Stimulated activated CD8-positive, alpha-beta memory T cell treated with anti-CD3 and anti-CD28 coated beads, Interleukin-15, amount 100 ng/mL, for 48 hours (primary cell): ENCODE results near the gene MARF1.
A peak's percentile ranks its signal among the peaks of the same experiment; 100 is the strongest.
"Not testable (repeated sequence)": the region's sequence is repeated elsewhere in the genome, so short reads cannot be mapped to it uniquely, and the experiment has no call there.

Experiments
- DNase-seq, 2 donors: peaks; one replicate each; pipeline ENCODE4 v3.0.0-alpha.2; 2020; ENCODE audit warnings: low read depth in 2 of 2

The MARF1 gene

GRCh38 chr16:15654591-15654990 is 11.6 kb upstream of the MARF1 start:
- DNase-seq = no peak

- no peak for DNase-seq
Observed at GRCh38 chr16:15653227-15653626, 10.3 kb upstream of the MARF1 start.

- no peak for DNase-seq
Observed at GRCh38 chr16:15652293-15653001, 9.5 kb upstream of the MARF1 start.

- peak; percentile 30 to 32 for DNase-seq
Observed at GRCh38 chr16:15650698-15651171, 7.8 kb upstream of the MARF1 start.

GRCh38 chr16:15650019-15650697 is 7.2 kb upstream of the MARF1 start, which contains the start of gene NDE1:
NDE1 (plus strand) TSS chr16:15650245; CDS start chr16:15664779, 14,534 bp downstream.
- peak; percentile 83 to 84 for DNase-seq

GRCh38 chr16:15649727-15650018 is 6.7 kb upstream of the MARF1 start:
- no peak for DNase-seq

- not testable (repeated sequence) for DNase-seq
Observed at GRCh38 chr16:15649311-15649710, 6.4 kb upstream of the MARF1 start.

- no peak for DNase-seq
Observed at GRCh38 chr16:15648135-15648730, 5.3 kb upstream of the MARF1 start.

GRCh38 chr16:15647294-15648014 is 4.5 kb upstream of the MARF1 start:
- no peak for DNase-seq

GRCh38 chr16:15646557-15647293 is 3.8 kb upstream of the MARF1 start:
- not testable (repeated sequence) for DNase-seq

- not testable (repeated sequence) for DNase-seq
Observed at GRCh38 chr16:15644962-15645465, 2.1 kb upstream of the MARF1 start.

GRCh38 chr16:15644267-15644961 is 1.5 kb upstream of the MARF1 start:
- DNase-seq = no peak

GRCh38 chr16:15643946-15644250 is 944 bp upstream of the MARF1 start:
- no peak for DNase-seq

- peak; percentile 74 to 81 for DNase-seq
Observed at GRCh38 chr16:15642557-15643047, 352 bp downstream of the MARF1 start.

GRCh38 chr16:15641753-15642556 is 999 bp downstream of the MARF1 start:
- no peak for DNase-seq

- no peak for DNase-seq
Observed at GRCh38 chr16:15640966-15641365, 2.0 kb downstream of the MARF1 start.

GRCh38 chr16:15639061-15639568 is 3.8 kb downstream of the MARF1 start:
- DNase-seq = no peak

GRCh38 chr16:15636392-15636873 is 6.5 kb downstream of the MARF1 start:
- DNase-seq = no peak

- no peak for DNase-seq
Observed at GRCh38 chr16:15635926-15636325, 7.0 kb downstream of the MARF1 start.
